ENCODE results near the gene PTPRR. TPM values are rescaled to one million over a fixed set of nuclear protein-coding genes. Genes with fewer than 3 reads are reported as not detected.

The PTPRR gene
- total and polyA plus RNA-seq, 11 donors = 0.21 to 1.0 (median 0.40) TPM; not detected in 1

- no peaks in the 10 kb centered on the region for H3K4me1 ChIP-seq
- TF ChIP-seq CTCF (IDR thresholded peaks at IDR 0.05) (no peak), POLR2A (IDR thresholded peaks at IDR 0.05) (no peak)
- peaks cover 0 to 4% (median 0%) of the 10 kb centered on the region in 9 donors for H3K27me3 ChIP-seq
- DNase-seq (no peak), ATAC-seq (no peak)
- H3K27ac ChIP-seq = no peak overlapping the region
- intact Hi-C loops (cut with DNase I) = no loop called here
- no peaks in the 10 kb centered on the region for H3K36me3 ChIP-seq
- 73 to 94% (median 80%) methylated on average over 1 of the region's 1 CpG for WGBS, 4 donors
- H3K4me3 ChIP-seq = no peak overlapping the region
- peaks cover 0 to 4% (median 0%) of the 10 kb centered on the region in 12 donors for H3K9me3 ChIP-seq
Observed at GRCh38 chr12:70806827-70807226, 113.7 kb downstream of the PTPRR start.

- Histone ChIP-seq H3K4me1 (no peaks in the 10 kb centered on the region), H3K9me3 (peaks cover 0 to 4% (median 0%) of the 10 kb centered on the region in 12 donors), H3K36me3 (no peaks in the 10 kb centered on the region), H3K27me3 (peaks cover 0 to 4% (median 0%) of the 10 kb centered on the region in 9 donors), H3K4me3 (no peak overlapping the region), H3K27ac (no peak overlapping the region)
- TF ChIP-seq CTCF (IDR thresholded peaks at IDR 0.05) (no peak), POLR2A (IDR thresholded peaks at IDR 0.05) (no peak)
- WGBS, 4 donors = 78 to 88% (median 82%) methylated on average over 1 of the region's 1 CpG
- ATAC-seq (no peak), DNase-seq (no peak)
- intact Hi-C loops (cut with DNase I) = no loop called here
Observed at GRCh38 chr12:70806043-70806442, 114.5 kb downstream of the PTPRR start.

GRCh38 chr12:70798016-70798783 is 122.3 kb downstream of the PTPRR start:
- Histone ChIP-seq H3K4me1 (no peaks in the 10 kb centered on the region), H3K9me3 (no peaks in the 10 kb centered on the region), H3K4me3 (no peak overlapping the region), H3K27ac (no peak overlapping the region), H3K27me3 (peaks cover 0 to 3% (median 0%) of the 10 kb centered on the region in 9 donors), H3K36me3 (no peaks in the 10 kb centered on the region)
- WGBS, 4 donors = 77 to 86% (median 82%) methylated on average over 2 of the region's 2 CpGs
- ATAC-seq (peak in 1 of 4 donors; percentile 38), DNase-seq (no peak)
- TF ChIP-seq POLR2A (IDR thresholded peaks at IDR 0.05) (no peak), CTCF (IDR thresholded peaks at IDR 0.05) (no peak)
- intact Hi-C loops (cut with DNase I) = no loop called here

- Histone ChIP-seq H3K4me3 (no peak overlapping the region), H3K36me3 (no peaks in the 10 kb centered on the region), H3K9me3 (no peaks in the 10 kb centered on the region), H3K4me1 (no peaks in the 10 kb centered on the region), H3K27ac (no peak overlapping the region), H3K27me3 (no peaks in the 10 kb centered on the region)
- no peak for ATAC-seq
- no peak for DNase-seq
- intact Hi-C loops (cut with DNase I) = no loop called here
- TF ChIP-seq CTCF (IDR thresholded peaks at IDR 0.05) (no peak), POLR2A (IDR thresholded peaks at IDR 0.05) (no peak)
- 88 to 92% (median 89%) methylated on average over 2 of the region's 2 CpGs for WGBS, 4 donors
Observed at GRCh38 chr12:70796989-70797388, 123.5 kb downstream of the PTPRR start.

Data from heart left ventricle (tissue), 16 donors.